IMR-90 (cell line): ENCODE results near the gene FAM47E. TPM values are rescaled to one million over a fixed set of nuclear protein-coding genes. Genes with fewer than 3 reads are reported as not detected.

Experiments
- ATAC-seq: fragments of 200-7000 bp; cut with Tn5 transposase; 2 replicates; pipeline ENCODE4 v1.9.1; 2020; ENCODE audit warnings: low read depth, mild to moderate bottlenecking, moderate library complexity
- BruUV-seq: library from RNA; stranded (reverse); fragments of 400-500 nt; replicated peaks from 2 replicates; lab custom pipeline; 2021; lab: Mats Ljungman, UMichigan
- CTCF ChIA-PET: fragments of 300-600 bp; formaldehyde crosslinking; extraction: SDS; loops from one replicate; lab custom pipeline; 2021; ENCODE audit warnings: antibody characterized with exemption; lab: Yijun Ruan, JAX
- POLR2A ChIA-PET: fragments of 300-600 bp; sonication (Branson Sonifier 250); formaldehyde crosslinking; loops from one replicate; lab custom pipeline; 2022; ENCODE audit warnings: antibody characterized with exemption; ENCODE audit not compliant: unreplicated experiment; lab: Charles Lee
- DNase-seq: peaks from one replicate; pipeline ENCODE4 v3.0.0; 2013
- H2AFZ ChIP-seq: replicated peaks from 2 replicates; pipeline ENCODE3; 2013; ENCODE audit warnings: low read length, mild to moderate bottlenecking; ENCODE audit not compliant: poor library complexity
- H2AK5ac ChIP-seq: 2 replicates; pipeline ENCODE4 v1.6.1; 2013; ENCODE audit warnings: low read depth, low read length, inconsistent platforms
- H2AK9ac ChIP-seq: replicated peaks from 2 replicates; pipeline ENCODE3; 2013; ENCODE audit warnings: mild to moderate bottlenecking, low read depth, low read length, moderate library complexity; ENCODE audit not compliant: poor library complexity
- H2BK120ac ChIP-seq: 2 replicates; pipeline ENCODE4 v1.6.1; 2013; ENCODE audit warnings: low read depth, low read length, inconsistent platforms
- H2BK15ac ChIP-seq: 3 replicates; pipeline ENCODE4 v1.6.1; 2013; ENCODE audit warnings: low read depth, low read length, inconsistent platforms
- H2BK20ac ChIP-seq: 2 replicates; pipeline ENCODE4 v1.6.1; 2013; ENCODE audit warnings: low read depth, mild to moderate bottlenecking, inconsistent platforms, low read length, moderate library complexity
- H2BK5ac ChIP-seq: 2 replicates; pipeline ENCODE4 v1.6.1; 2013; ENCODE audit warnings: mild to moderate bottlenecking, low read depth, low read length, inconsistent platforms; ENCODE audit not compliant: poor library complexity, severe bottlenecking
- H3K14ac ChIP-seq: replicated peaks from 2 replicates; pipeline ENCODE4 v1.6.1; 2013; ENCODE audit warnings: low read depth, low read length, inconsistent platforms
- H3K18ac ChIP-seq: 2 replicates; pipeline ENCODE4 v1.6.1; 2013; ENCODE audit warnings: low read depth, low read length, control low read depth
- H3K23ac ChIP-seq: 2 replicates; pipeline ENCODE4 v1.6.1; 2013; ENCODE audit warnings: low read depth, low read length, inconsistent platforms
- H3K27ac ChIP-seq: 2 replicates; pipeline ENCODE4 v1.5.1; 2013; ENCODE audit warnings: mild to moderate bottlenecking, control low read depth, low read length; ENCODE audit not compliant: insufficient read depth
- H3K27me3 ChIP-seq: 2 replicates; pipeline ENCODE4 v1.6.1; 2013; ENCODE audit warnings: low read length; ENCODE audit not compliant: control insufficient read depth, insufficient read depth
- H3K36me3 ChIP-seq: 2 replicates; pipeline ENCODE4 v1.6.1; 2013; ENCODE audit warnings: low read length, mixed read lengths; ENCODE audit not compliant: control insufficient read depth, insufficient read depth
- H3K4ac ChIP-seq: 2 replicates; pipeline ENCODE4 v1.6.1; 2013; ENCODE audit warnings: low read depth, low read length, inconsistent platforms
- H3K4me1 ChIP-seq: 2 replicates; pipeline ENCODE4 v1.6.1; 2013; ENCODE audit warnings: low read length, mixed read lengths; ENCODE audit not compliant: control insufficient read depth, insufficient read depth
- H3K4me2 ChIP-seq: 2 replicates; pipeline ENCODE4 v1.6.1; 2013; ENCODE audit warnings: low read depth, mild to moderate bottlenecking, control low read depth, low read length, moderate library complexity
- H3K4me3 ChIP-seq: 2 replicates; pipeline ENCODE4 v1.5.1; 2013; ENCODE audit warnings: low read depth, mild to moderate bottlenecking, control low read depth, low read length, moderate library complexity; ENCODE audit not compliant: insufficient read depth
- H3K56ac ChIP-seq: 2 replicates; pipeline ENCODE4 v1.6.1; 2013; ENCODE audit warnings: low read length, inconsistent platforms; ENCODE audit not compliant: insufficient read depth; ENCODE audit errors: extremely low read depth
- H3K79me1 ChIP-seq, 2 experiments: 2 replicates each; pipeline ENCODE4 v1.6.1; 2013; ENCODE audit warnings: low read length in 2 of 2, inconsistent platforms in 1 of 2, low read depth in 1 of 2
- H3K9ac ChIP-seq: 2 replicates; pipeline ENCODE4 v1.6.1; 2013; ENCODE audit warnings: low read depth, low read length, control low read depth
- H3K9me1 ChIP-seq: 2 replicates; pipeline ENCODE4 v1.6.1; 2013; ENCODE audit warnings: low read length, inconsistent platforms; ENCODE audit not compliant: insufficient read depth
- H3K9me3 ChIP-seq: 2 replicates; pipeline ENCODE4 v1.6.1; 2013; ENCODE audit warnings: low read length; ENCODE audit not compliant: control insufficient read depth, insufficient read depth
- H4K20me1 ChIP-seq: 2 replicates; pipeline ENCODE4 v1.6.1; 2013; ENCODE audit warnings: low read length, inconsistent platforms; ENCODE audit not compliant: insufficient read depth
- H4K5ac ChIP-seq: 2 replicates; pipeline ENCODE4 v1.6.1; 2013; ENCODE audit warnings: mild to moderate bottlenecking, low read depth, low read length, control low read depth
- H4K8ac ChIP-seq, 2 experiments: 2 replicates each; pipeline ENCODE4 v1.6.1; 2013; ENCODE audit warnings: low read depth in 2 of 2, low read length in 2 of 2, control low read depth in 1 of 2, inconsistent platforms in 1 of 2
- H4K91ac ChIP-seq: 2 replicates; pipeline ENCODE4 v1.6.1; 2013; ENCODE audit warnings: low read depth, low read length, inconsistent platforms; ENCODE audit not compliant: insufficient read depth
- MAZ ChIP-seq: IDR thresholded peaks from 2 replicates; pipeline ENCODE4 v1.6.1; 2012; ENCODE audit warnings: low read depth, mild to moderate bottlenecking, low read length, improper control_type of control experiment, moderate library complexity, borderline replicate concordance
- dilution Hi-C: fragments of 300-500 bp; cut with HindIII; formaldehyde crosslinking; loops from one replicate; pipeline ENCODE4 v1.14.3; 2018; ENCODE audit warnings: low sequenced_read_pairs; ENCODE audit not compliant: unreplicated experiment
- in situ Hi-C: fragments of 300-500 bp; cut with MboI; formaldehyde crosslinking; loops from 3 replicates; pipeline ENCODE4 v1.14.3; 2019; ENCODE audit warnings: low sequenced_read_pairs, inconsistent platforms, mixed read lengths
- intact Hi-C: fragments of 100-400 bp; cut with micrococcal nuclease; formaldehyde crosslinking; loops from 2 replicates; pipeline ENCODE4 v1.10.0; 2022
- polyA plus RNA-seq, 3 experiments: library from polyadenylated mRNA; depleted of rRNA; stranded (reverse); fragments of >200 nt; gene quantifications; 2 replicates each; pipeline ENCODE4 v1.2.3, GENCODE V29; 2012; ENCODE audit warnings: low replicate concordance in 1 of 3
- total RNA-seq: library from RNA; depleted of rRNA; stranded (reverse); fragments of >200 nt; gene quantifications from 2 replicates; pipeline ENCODE4 v1.2.3, GENCODE V29; 2012
- TF ChIP-seq, protein P1 (sequence below): fragments of 150-350 bp; IDR thresholded peaks from 2 replicates; pipeline ENCODE4 v1.6.1; 2017; ENCODE audit warnings: mild to moderate bottlenecking, antibody characterized with exemption, low read length, low read depth

FAM47E gene
- total and polyA plus RNA-seq, 2 of the 4 experiments (the other 2 are of a cell fraction): 0.05 TPM; not detected in 1

DNA sequence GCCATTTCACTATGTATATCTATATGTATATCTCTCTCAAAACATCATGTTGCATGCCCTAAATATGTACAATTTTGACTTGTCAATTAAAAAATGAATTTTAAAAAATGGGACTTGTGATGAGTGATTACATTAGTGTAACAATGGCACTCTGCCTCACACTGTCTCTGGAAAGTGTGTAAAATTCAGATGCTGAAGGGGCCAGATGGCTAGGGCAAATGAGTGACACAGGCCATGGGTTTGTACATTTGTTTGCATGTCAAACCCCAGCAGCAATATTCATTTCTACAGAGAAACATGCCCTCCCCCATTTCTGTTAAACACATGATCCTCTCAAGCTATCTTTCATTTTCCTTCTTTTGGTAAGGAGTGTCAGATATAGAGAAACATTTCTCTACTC is 46.0 kb upstream of the FAM47E start:
- BruUV-seq: no TSS peak
- 0 out of 2 replicates have a peak overlapping the region, but pooled peaks have one; percentile 14 for H3K9ac ChIP-seq

More for the DNA sequence above, 46.0 kb upstream of the FAM47E start:
- intact Hi-C loops (no loop called here), in situ Hi-C loops (loop anchor here (5.0 kb wide), 1 partner anchor 962 kb away; no protein-coding TSS in a partner anchor), dilution Hi-C loops (no loop called here)
- H3K14ac ChIP-seq: no peak overlapping the region; the same call in 1 of the 2 replicates
- H3K4me2 ChIP-seq: peak overlapping the region; percentile 50; the same call in 1 of the 2 replicates
- TF ChIP-seq MAZ: no peak
- TF ChIP-seq, protein P1, sequence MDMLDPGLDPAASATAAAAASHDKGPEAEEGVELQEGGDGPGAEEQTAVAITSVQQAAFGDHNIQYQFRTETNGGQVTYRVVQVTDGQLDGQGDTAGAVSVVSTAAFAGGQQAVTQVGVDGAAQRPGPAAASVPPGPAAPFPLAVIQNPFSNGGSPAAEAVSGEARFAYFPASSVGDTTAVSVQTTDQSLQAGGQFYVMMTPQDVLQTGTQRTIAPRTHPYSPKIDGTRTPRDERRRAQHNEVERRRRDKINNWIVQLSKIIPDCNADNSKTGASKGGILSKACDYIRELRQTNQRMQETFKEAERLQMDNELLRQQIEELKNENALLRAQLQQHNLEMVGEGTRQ: no peak
- ChIA-PET POLR2A (no interaction called here), CTCF (interaction anchor here (1.0 kb wide), 1 partner anchor 26 kb away, joined by 5 read pairs; no protein-coding TSS in a partner anchor)
- no peak overlapping the region for H3K56ac ChIP-seq
- no peak overlapping the region for H3K27ac ChIP-seq
- DNase-seq (no peak), ATAC-seq (no peak)
- no peaks in the 10 kb centered on the region for H3K27me3 ChIP-seq
- H4K20me1 ChIP-seq: peaks cover 21% of the 10 kb centered on the region; the same call in 1 of the 2 replicates
- H2AK5ac ChIP-seq: no peak overlapping the region
- no peak overlapping the region for H3K4me3 ChIP-seq
- H3K23ac ChIP-seq: no peak overlapping the region
- peaks cover 17% of the 10 kb centered on the region for H3K9me1 ChIP-seq
- no peak overlapping the region for H2AK9ac ChIP-seq
- no peak overlapping the region for H2BK15ac ChIP-seq
- no peak overlapping the region for H4K8ac ChIP-seq
- no peak overlapping the region for H2BK5ac ChIP-seq
- no peak overlapping the region for H4K5ac ChIP-seq
- peaks cover 1% of the 10 kb centered on the region; the same call in 1 of the 2 replicates for H3K36me3 ChIP-seq
- no peak overlapping the region for H2BK20ac ChIP-seq
- H3K9me3 ChIP-seq: no peaks in the 10 kb centered on the region
- H3K18ac ChIP-seq: no peak overlapping the region
- peaks cover 21% of the 10 kb centered on the region for H3K4me1 ChIP-seq
- H3K4ac ChIP-seq: peak overlapping the region; percentile 19; the same call in 1 of the 2 replicates
- no peak overlapping the region for H2AFZ ChIP-seq
- no peak overlapping the region for H2BK120ac ChIP-seq
- H3K79me1 ChIP-seq: peaks cover 14 to 63% of the 10 kb centered on the region in 2 experiments
- no peak overlapping the region for H4K91ac ChIP-seq
